ENCODE data around the gene TMF1.

DNA sequence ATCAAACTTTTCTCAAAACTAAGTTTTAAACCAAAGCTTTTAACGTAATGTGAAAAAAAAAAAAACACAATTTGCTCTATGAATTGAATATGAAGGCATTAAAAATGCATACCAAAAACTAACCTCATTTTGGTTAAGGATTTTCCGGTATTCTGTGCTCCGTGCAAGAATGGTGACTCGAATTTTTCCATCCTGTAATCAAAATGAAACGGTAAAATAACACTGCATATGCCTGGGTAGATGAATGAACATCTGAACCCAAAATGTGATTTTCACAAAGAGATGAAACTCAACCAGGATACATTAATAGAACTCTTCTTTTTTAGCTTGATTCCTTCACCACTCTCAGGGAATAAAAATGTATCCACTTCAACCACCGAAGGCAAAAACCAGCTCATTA is 64.8 kb downstream of the TMF1 start:
- no peak for TF ChIP-seq FOXP2 (optimal IDR thresholded peaks at IDR 0.05; ENCODE audit: control extremely low read depth, extremely low read length, insufficient read depth)
- TF ChIP-seq EZH2 (IDR thresholded peaks at IDR 0.05), result no peak
- no peak for TF ChIP-seq POLR2AphosphoS5 (IDR thresholded peaks at IDR 0.05; ENCODE audit: borderline replicate concordance, low read depth, low read length)

All from SK-N-MC (cell line).